T-helper 22 cell (primary cell): Measurements from ENCODE around the gene IL23R.
A peak's percentile ranks its signal among the peaks of the same experiment; 100 is the strongest.

Source experiments
- DNase-seq: peaks from one replicate; pipeline ENCODE4 v3.0.0-alpha.2; 2020; ENCODE audit warnings: low read depth

IL23R gene

DNA sequence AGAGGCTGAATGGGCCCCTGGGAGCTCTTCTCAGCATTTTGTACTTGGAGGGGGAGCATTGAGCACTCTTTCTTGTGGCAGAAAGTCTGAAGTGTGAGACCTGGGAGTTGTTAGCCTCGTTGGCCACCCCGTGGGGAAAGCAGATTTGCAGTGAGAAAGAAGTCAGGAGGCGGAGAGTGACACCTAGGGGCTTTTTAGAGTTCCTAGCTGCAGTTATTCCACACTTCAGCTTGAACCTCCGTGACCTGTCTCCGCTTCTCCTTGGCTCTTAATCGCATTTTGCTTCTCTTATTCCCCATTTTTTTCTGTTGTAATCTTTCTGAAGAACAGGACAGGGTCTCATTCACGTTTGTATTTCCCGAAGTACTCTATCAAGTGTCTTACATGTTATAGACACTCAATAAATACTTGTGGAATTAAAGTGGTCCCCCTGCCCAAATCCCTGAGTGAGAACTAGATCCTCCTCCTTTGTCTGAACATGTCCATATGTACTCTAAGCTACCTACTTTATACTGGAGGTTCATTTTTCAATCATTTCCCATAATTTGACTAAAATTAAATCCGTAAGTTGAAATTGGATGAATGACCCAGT, 17.0 kb upstream of the IL23R start:
- DNase-seq = no peak

DNA sequence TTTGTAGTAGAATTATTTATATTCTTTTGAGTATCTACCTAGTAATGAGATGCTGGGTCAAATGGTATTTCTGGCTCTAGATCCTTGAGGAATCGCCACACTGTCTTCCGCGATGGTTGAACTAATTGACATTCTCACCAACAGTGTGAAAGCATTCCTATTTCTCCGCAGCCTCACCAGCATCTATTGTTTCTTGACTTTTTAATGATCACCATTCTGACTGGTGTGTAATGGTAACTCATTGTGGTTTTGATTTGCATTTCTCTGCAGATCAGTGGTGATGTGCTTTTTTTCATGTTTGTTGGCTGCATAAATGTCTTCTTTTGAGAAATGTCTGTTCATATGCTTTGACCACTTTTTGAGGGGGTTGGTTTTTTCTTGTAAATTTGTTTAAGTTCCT, 15.3 kb upstream of the IL23R start:
- no peak for DNase-seq

DNA sequence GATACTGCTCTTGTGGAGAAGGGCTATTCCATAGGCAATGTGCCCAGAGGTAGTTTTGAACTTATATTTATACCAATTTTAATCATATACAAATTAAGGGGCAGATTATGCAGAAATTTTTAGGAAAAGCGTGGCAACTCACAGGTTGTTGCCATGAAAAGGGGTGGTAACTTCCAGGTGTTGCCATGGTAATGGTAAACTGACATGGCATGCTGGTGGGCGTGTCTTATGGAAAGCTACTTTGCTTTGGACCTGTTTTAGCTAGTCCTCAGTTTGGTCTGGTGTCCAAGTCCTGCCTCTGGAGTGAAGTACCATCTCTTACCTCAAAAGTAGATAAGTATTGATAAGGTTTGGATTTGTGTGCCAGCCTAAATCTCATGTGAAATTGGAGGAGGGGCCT, 7.9 kb upstream of the IL23R start:
- no peak for DNase-seq

DNA sequence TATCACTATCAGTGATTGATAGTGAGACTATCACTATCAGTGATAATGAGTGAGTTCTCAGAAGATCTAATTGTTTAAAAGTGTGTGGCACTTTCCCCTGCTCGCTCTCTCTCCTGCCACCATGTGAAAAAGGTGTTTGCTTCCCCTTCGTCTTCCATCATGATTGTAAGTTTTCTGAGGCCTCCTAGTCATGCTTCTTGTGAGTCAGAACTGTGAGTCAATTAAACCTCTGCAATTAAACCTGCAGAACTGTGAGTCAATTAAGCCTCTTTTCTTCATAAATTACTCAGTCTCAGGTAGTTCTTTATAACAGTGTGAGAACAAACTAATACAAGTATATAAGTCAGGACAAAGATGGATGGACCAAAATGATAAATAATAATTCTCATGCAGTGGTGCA, 7.0 kb upstream of the IL23R start:
- DNase-seq = no peak

DNA sequence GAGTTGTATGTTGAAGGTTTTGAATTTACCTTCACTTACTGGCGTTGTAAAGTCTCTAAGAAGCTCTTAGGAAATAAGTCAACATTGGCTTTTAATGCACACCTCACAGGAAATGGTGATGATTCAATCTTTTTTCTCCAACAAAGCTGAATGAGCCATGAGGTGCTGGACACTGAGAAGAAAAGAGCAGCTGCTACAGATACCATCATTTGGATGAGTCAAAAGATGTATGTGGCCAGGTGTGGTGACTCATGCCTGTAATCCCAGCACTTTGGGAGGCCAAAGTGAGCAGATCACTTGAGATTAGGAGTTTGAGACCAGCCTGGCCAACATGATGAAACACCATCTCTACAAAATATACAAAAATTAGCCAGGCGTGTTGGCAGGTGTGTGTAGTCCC, 3.3 kb upstream of the IL23R start:
- no peak for DNase-seq

DNA sequence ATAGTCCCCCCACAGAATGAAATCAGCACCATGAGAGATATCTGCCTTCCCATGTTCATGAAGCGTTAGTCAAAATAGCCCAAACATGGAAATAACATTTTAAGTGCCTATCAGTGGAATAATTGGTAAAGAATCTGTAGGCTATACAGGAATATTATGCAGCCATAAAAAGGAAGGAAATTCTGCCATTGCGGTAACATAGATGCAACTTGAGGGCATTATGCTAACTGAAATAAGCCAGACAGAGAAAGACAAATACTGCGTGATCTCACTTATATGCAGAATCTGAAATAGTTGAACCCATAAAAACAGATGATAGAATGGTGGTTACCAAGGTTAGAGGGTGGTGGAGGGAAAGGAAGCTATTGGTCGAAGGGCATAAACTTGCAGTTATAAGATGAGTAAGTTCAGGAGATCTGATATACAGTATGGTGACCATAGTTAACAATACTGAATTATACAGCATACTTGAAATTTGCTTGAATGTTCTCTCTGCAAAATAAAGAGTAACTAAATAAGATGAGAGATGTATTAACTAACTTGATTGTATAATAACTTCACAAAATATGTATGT, 699 bp upstream of the IL23R start:
- DNase-seq = no peak

DNA sequence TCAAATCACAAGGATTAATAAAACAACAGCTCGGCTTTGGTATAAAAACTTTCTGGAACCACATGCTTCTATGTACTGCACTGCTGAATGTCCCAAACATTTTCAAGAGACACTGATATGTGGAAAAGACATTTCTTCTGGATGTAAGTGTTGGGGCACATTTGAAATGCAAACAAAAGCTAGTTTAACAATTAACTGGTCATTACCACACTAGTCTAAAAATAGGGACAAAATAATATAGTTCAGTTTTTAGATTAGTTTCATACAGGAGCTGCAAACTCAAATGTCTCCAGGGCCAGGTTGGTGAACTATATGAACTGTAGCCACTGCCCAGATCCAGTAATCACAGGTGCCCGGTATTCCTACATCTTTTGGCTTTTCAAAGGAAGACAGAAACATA, 3.2 kb downstream of the IL23R start:
- no peak for DNase-seq

DNA sequence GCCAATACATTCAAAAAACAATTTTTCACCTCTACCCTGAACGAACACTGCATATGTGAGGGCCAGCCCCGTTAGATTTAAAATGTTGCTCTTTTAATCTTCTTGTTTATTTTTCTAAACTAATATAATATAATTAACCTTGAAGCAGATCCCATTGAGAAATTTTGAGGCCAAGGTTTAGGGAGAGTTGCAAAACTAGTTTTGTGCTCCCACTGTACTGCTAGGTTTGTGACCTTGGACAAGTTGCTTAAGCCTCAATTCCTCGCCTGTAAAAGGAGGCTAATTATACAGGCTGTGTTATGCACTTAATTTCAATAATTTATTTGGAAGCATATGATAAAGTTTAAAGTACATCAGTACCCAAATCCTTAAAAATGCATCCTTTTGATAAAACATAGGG, 3.7 kb downstream of the IL23R start:
- no peak for DNase-seq

DNA sequence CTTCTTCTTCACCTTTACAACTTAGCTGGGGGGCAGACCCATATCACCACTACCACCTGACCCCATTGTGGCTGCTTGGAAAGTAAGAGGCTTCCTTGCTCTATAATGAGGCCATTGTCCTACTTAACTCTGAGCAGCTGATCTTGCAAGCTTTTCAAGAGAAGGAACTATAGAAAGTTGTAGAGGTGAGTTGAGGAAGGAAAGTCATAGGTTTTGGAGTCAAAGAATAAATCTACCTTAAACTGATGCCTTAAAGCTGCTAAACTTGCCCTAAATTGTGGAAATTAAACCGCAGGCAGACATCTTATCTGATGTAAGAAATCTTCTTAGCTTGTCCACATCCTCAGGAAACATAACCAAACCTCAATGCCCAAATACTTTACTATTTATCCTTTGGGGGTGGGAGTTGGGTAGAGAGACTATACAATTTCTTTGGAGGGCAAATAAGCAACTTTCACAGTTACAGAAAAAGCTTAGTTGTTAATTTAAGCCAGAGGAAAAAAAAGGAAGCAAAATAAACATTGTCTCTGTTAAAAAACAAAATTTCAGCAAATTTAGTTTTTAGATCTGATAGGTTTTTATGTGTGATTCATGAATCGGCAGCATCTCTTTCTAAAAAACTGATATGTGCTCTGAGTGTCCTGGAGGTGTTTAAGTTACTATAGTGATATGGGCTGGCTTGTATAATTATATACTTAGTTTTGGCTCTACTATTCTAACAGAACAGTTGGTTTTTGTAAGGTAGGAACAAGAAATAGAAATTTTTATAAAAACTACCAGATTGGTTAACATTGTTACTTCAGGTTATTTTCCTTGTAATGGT, 4.7 kb downstream of the IL23R start:
- peak; percentile 17 for DNase-seq

DNA sequence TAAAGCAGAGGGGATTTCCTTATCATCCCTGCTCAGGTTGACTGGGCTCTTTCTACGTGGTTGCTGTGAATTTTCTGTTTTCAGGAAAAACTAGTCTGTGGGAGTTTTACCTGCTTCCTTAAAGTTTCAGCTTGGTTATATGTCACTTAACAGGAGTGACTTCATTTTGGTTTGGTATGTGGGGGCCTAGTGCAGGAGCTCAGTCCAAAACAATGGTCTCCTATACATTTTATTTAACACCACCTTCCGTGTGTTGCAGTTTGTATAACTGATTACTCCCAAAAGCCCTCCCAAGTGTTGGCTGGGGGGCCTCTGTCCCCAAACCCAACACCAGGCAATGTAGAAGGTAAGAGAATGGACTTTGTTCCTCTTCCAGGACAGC, 5.3 kb downstream of the IL23R start:
- no peak for DNase-seq

DNA sequence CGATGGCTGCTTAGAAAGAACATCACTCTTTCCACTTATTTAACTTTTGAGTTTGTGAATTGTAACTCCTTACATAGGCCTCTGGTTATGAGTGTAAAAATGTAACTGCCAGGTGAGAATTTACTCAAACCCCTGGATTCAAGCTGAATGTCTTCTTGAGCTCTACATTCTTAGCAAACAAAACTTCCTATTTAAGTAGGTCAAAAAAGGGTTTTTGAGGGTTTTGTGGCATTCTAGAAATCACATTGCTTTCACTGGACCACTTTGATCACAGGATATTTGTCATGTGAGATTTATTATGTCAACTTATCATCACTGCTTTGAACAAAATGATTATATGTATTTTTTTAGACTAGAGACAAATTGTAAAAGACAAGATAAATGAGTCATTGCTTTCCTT, 5.7 kb downstream of the IL23R start:
- no peak for DNase-seq

DNA sequence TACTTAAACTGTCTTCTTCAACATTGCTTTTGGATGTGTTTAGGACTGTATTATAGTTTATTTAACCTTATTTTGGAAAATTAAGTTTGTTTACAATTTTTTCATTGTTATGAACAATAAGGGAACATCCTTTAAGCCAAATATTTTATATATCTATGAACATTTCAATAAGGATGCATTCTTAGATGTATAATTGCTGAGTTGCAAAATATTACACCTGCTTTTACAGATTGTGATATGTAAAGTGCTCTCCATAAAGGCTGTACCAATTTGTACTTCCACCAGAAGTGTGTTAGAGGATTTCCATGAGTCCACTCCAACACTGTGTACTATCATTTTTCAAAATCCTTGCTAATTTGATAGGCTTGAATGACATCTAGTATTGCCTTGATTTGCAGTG, 7.7 kb downstream of the IL23R start:
- DNase-seq = no peak

DNA sequence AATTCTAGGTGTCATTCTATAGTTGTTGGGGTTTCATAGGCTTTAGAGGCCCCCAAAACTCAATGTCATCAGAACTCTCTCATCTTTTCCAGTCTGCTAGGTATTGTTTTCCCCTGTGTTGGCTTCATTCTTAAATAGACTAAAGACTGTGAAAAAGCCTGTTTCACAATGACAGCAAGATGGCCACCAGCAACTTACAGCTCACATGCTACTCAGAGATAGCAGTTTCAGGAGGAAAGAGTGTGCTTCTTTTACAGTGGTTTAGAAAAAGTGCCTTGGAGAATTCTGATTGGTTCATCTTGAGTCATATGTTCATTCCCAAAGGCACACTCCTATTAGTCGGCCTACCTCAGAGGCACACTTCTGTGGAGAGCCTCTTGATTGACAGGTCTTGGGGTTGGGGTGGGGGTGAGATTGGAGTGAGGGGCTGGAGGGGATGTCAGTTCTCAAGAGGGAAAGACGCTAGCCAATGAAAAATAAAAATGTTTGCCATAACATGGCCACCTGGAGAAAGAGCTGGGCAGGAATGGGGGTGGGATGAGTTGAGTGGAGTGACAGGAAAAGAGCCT, 8.5 kb downstream of the IL23R start:
- no peak for DNase-seq

DNA sequence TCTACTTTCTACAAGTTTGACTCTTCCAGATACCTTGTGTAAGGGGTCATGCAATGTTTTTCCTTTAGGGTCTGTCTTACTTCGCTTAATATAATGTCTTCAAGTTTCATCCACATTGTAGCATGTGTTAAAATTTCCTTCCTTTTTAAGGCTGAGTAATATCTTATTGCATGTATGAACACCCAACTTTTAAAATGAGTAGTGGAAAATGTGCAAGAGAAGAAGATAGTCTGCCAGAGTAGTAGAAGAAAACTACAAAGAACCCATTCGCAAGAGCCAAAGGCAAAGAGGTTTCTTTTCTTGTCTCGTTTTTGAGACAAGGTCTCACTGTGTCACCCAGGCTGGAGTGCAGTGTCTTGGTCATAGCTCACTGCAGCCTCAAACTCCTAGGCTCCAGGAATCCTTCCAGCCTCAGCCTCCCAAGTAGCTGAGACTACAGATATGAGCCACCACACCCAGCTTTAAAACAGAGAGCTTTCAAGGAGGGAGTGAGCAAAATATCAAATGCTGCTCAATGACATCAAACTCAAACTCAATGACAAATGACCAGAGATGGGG, 9.4 kb downstream of the IL23R start:
- no peak for DNase-seq

DNA sequence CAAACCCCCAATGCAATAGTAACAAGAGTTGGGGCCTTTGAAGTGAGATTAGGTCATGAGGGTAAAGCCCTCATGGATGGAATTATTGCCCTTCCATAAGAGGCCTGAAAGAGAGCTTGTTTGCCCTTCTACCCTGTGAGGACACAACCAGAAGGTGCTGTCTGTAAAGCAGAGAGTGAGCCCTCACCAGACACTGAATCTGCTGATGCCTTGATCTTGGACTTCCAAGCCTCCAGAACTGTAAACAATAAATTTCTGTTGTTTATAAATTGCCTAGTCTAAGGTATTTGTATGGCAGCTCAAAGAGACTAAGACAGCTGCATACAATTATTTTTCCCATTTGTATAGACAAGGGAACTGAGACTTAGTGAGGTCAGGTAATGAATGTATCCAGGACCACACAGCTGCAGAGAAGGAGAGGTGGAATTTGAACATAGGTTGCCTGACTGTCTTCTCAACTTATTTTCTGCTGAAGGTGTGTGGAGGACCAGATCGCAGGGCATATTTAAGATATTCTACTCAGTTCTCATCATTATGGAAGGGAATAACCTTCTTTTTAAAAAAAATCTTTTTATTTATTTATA, 18.7 kb downstream of the IL23R start:
- no peak for DNase-seq

DNA sequence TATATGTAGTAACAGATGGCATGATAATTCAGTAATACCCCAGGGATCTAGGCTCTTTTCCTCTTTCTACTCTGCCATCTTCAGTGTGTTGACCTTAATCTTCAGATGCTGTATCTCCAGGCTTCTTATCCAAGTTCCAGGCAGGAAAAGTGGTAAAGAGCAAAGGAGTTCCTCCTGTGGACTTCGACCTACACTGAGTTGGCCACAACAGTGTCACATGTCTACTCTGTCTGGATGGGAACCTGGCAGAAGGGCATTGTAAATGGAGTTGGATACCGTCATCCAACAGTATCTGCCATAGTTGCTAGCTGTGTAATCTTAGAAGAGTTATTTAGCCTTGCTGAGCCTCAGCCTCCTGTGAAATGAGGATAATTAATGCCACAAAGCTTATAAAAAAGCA, 21.9 kb downstream of the IL23R start:
- DNase-seq = no peak

DNA sequence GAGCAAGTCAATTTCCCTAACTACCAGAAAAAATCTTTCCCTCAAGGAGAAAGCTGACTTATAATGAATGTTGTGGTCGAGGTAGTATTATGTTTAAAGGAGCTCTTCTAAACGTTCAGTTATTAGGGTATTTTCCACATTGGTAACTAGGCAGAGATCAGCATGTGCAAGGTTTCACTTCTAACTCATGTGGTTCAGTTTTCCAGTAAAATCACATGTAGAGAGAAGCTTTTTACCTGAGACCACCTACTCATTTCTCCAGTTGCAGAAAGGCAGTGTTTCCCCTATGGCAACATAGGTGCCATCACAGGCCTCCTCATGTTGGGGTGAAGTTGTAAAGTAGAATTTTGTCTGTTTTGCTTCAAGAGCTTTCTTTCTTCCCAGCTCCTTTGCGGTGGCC, 23.7 kb downstream of the IL23R start:
- DNase-seq = no peak

DNA sequence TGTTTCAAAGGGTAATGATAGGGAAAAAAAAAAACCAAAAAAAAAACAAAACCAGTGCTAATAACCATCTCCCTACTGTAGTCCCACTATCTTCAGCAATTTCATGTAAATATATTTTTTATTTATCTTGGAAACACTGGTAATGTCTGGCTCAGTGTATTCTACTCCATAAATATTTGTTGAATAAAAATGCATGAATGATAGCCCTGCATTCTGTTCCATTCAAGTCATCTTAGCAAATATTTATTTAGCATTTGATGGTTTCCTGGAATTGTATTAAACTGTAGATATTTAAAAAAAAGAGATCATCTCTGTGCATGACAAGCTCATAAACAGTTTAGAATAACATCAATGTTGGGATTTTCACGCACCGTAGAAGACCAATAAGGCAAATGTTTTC, 24.2 kb downstream of the IL23R start:
- no peak for DNase-seq

DNA sequence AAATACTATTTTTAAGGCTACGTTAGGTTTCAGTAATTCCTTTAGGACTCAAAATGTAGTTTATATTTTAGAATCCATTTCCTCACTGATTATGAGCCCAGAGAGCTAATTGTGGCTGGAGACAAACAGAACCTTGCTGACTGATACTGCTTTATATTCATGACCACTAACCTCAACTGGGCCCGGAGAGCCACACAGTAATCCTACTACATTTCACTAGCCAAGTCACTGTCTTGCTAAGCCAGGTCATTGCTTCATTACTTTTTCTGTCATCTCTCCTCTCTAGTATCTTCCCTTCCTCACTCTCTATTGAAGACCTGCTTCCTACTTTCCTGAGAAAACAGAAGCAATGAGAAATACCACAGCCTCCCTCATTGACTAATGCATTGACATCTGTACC, 24.7 kb downstream of the IL23R start:
- no peak for DNase-seq

DNA sequence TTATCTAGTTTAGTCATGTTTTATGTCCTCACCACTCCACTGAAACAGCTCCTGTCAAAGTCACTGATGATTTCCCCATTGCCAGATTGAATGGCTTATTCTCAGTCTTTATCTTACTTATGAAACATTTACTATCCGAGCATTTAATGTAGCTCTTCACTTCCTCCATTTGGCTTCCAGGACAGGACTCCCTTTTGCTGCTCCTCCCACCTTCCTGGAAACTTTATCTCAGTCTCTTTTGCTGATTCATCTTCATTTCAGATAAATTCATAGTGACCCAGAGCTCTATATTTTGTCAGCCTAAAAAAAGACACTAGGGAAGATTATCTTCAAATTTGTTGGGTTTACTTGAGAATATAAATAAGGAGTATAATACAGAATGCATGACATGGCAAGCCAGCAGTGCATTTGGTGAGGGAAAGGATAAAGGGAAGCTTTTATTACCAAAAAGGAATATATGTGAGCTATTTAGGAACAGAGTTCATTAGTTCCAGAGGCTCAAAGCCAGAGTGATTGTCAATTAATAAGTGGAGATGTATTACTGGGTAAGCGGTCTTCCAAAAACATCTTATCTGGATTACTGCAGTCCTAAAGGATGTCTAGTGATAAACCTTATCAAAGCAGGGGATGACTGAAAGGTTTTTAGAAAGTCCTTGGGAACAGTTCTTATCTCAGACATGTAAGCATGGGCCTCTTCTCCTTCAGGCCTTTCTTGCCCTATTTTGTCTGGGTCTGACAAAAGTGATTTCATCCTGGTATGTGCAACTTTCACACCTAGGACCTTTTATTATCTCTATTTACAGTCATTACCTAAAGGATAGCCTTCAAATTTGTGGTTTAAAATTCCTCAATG, 25.6 kb downstream of the IL23R start:
- no peak for DNase-seq

DNA sequence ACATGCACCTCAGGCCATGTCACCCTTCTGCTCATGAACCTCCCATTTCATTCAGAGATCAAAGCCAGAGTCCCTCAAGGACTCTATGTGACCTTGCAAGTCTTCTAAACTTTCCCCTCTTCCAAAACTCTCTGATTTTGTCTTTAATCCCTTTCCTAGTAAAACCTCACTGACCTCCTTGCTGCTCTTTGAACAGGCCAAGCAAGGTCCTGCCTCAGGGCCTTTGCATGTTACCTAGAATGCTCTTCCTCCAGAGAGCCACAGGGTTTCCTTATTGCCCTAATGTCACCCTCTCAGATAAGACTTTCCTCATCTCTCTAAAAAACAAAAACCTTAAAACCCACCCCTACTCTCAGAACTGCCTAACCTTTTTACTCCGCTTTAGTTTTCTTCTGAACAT, 26.6 kb downstream of the IL23R start:
- DNase-seq = no peak

DNA sequence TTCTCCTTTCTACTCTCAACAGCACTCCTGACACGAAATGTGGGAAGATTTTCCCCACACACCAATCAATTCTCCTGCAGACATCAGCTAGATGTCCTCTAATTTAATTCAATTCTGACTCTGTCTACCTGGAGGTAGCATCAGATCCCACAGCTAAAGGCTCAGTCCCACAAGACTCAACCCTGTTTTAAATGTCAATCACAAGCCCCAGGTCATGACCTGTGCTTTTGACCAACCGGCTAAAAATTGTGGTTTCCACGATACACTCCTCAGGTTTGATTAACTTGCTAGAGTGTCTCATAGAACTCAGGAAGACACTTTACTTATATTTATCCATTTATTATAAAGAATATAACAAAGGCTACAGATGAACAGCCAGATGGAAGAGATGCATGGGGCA, 27.4 kb downstream of the IL23R start:
- DNase-seq = no peak
